ENCODE measurements around the gene TSKS. TPM values are rescaled to one million over a fixed set of nuclear protein-coding genes. Genes with fewer than 3 reads are reported as not detected.

TSKS gene
- total RNA-seq, 2 donors from 2014 or later, result not detected

DNA sequence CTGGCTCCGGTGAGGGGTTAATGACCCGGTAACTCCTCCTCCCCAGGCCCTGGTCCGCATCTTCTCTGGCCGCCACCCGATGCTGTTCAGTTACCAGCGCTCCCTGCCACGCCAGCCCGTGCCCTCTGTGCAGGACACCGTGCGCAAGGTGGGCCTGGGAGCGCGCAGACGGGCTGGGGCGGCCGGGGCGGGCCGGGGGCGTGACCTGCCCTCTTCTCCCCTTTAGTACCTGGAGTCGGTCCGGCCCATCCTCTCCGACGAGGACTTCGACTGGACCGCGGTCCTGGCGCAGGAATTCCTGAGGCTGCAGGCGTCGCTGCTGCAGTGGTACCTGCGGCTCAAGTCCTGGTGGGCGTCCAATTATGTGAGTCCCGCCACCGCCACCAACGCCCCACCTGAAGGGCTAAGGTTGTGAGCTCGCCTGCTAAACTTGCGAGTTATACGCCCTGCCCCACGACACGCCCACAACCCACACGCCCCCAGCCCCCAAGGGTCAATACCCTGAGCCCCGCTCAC lies 61.8 kb downstream of the TSKS start:
- no peaks in the 10 kb centered on the region for H3K4me1 ChIP-seq
- H3K27me3 ChIP-seq, result no peaks in the 10 kb centered on the region
- H3K4me3 ChIP-seq, result no peak overlapping the region
- no peak for DNase-seq
- H3K9ac ChIP-seq (ENCODE audit: low read depth in 2 of 2, low read length in 2 of 2), result no peak overlapping the region
- intact Hi-C loops (cut with DNase I), result no loop called here
- H3K27ac ChIP-seq, result no peak overlapping the region
- H3K36me3 ChIP-seq, result no peaks in the 10 kb centered on the region
- H3K9me3 ChIP-seq, result no peaks in the 10 kb centered on the region
- TF ChIP-seq, protein P1, sequence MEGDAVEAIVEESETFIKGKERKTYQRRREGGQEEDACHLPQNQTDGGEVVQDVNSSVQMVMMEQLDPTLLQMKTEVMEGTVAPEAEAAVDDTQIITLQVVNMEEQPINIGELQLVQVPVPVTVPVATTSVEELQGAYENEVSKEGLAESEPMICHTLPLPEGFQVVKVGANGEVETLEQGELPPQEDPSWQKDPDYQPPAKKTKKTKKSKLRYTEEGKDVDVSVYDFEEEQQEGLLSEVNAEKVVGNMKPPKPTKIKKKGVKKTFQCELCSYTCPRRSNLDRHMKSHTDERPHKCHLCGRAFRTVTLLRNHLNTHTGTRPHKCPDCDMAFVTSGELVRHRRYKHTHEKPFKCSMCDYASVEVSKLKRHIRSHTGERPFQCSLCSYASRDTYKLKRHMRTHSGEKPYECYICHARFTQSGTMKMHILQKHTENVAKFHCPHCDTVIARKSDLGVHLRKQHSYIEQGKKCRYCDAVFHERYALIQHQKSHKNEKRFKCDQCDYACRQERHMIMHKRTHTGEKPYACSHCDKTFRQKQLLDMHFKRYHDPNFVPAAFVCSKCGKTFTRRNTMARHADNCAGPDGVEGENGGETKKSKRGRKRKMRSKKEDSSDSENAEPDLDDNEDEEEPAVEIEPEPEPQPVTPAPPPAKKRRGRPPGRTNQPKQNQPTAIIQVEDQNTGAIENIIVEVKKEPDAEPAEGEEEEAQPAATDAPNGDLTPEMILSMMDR (IDR thresholded peaks at IDR 0.05), result no peak

DNA sequence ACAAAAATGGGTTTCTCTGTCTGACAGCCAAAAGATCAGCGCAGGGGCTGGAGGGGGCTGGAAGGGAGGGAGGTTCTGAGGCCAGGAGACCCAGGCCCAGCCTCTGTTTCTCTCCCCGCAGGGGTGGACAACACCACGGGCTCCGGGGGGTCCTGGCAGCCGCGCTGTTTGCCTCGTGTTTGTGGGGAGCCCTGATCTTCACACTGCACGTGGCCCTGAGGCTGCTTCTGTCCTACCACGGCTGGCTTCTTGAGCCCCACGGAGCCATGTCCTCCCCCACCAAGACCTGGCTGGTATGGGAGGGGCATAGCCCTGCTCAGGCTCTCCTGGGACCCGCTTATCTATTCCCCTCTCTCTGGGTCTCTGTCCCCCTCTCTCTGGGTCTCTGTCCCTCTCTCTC lies 62.5 kb downstream of the TSKS start:
- intact Hi-C loops (cut with DNase I), result no loop called here
- no peaks in the 10 kb centered on the region for H3K9me3 ChIP-seq
- no peak overlapping the region for H3K27ac ChIP-seq
- H3K9ac ChIP-seq (ENCODE audit: low read depth in 2 of 2, low read length in 2 of 2), result no peak overlapping the region
- TF ChIP-seq, protein P1 (IDR thresholded peaks at IDR 0.05), result no peak
- no peaks in the 10 kb centered on the region for H3K27me3 ChIP-seq
- no peak overlapping the region for H3K4me3 ChIP-seq
- no peaks in the 10 kb centered on the region for H3K4me1 ChIP-seq
- no peak for DNase-seq
- no peaks in the 10 kb centered on the region for H3K36me3 ChIP-seq

DNA sequence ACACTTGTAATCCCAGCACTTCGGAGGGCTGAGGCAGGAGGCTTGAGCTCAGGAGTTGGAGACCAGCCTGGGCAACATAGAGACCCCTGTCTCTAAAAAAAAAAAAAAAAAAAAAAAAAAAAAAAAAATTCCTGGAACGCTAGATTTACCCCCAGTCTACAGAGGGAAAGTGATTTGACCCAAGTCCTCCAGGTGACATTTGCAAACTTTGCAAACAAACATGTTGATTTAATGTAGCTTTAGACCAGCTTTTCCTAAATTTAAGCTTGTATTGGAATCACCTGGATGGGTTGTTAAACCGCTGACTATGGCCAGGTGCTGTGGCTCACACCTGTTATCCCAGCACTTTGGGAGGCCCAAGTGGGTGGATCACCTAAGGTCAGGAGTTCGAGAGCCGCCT lies 63.7 kb downstream of the TSKS start:
- TF ChIP-seq, protein P1 (IDR thresholded peaks at IDR 0.05), result no peak
- intact Hi-C loops (cut with DNase I), result no loop called here
- Histone ChIP-seq H3K9me3 (no peaks in the 10 kb centered on the region), H3K4me1 (no peaks in the 10 kb centered on the region), H3K4me3 (no peak overlapping the region), H3K36me3 (no peaks in the 10 kb centered on the region), H3K27me3 (no peaks in the 10 kb centered on the region), H3K9ac (ENCODE audit: low read depth in 2 of 2, low read length in 2 of 2) (no peak overlapping the region), H3K27ac (no peak overlapping the region)
- no peak for DNase-seq

DNA sequence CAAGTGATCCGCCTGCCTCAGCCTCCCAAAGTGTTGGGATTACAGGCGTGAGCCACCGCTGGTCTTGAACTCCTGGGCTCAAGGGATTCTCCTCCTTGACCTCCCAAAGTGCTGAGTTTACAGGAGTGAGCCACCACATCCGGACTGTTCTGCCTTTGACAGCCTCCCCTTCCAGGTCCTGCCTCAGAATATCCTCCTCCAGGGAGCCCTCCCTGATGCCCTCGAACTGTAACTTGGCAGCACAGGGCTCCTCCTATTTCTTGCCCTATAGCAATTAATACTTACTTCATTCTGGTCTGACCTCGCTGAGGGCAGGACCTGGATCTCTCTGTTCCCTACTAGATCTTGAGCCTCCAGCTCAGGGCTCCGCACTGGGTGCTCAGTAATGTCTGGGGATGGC lies 66.2 kb downstream of the TSKS start:
- intact Hi-C loops (cut with DNase I), result no loop called here
- Histone ChIP-seq H3K4me1 (no peaks in the 10 kb centered on the region), H3K9me3 (no peaks in the 10 kb centered on the region), H3K4me3 (no peak overlapping the region), H3K9ac (ENCODE audit: low read depth in 2 of 2, low read length in 2 of 2) (no peak overlapping the region), H3K36me3 (no peaks in the 10 kb centered on the region), H3K27me3 (no peaks in the 10 kb centered on the region), H3K27ac (no peak overlapping the region)
- no peak for DNase-seq
- TF ChIP-seq, protein P1 (IDR thresholded peaks at IDR 0.05), result no peak

DNA sequence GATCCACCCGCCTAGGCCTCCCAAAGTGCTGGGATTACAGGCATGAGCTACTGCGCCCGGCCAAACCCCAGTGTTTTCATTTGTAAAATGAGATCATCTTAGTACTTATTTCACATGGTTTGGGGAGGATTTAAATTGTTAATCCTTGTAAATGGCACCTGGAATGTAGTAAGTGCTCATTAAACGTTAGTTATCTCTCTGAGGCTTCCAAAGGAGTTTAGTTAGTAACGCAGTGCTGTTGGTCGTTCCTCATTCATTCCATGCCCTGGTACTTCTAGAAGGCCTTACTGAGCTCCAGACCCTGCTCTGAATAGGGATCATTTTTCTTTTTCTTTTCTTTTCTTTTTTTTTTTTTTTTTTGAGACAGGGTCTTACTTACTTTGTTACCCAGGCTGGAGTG lies 67.0 kb downstream of the TSKS start:
- no peak overlapping the region for H3K9ac ChIP-seq (ENCODE audit: low read depth in 2 of 2, low read length in 2 of 2)
- TF ChIP-seq, protein P1 (IDR thresholded peaks at IDR 0.05), result no peak
- no peak overlapping the region for H3K27ac ChIP-seq
- H3K36me3 ChIP-seq, result no peaks in the 10 kb centered on the region
- H3K4me3 ChIP-seq, result no peak overlapping the region
- DNase-seq, result no peak
- no peaks in the 10 kb centered on the region for H3K9me3 ChIP-seq
- H3K4me1 ChIP-seq, result no peaks in the 10 kb centered on the region
- H3K27me3 ChIP-seq, result no peaks in the 10 kb centered on the region
- intact Hi-C loops (cut with DNase I), result no loop called here

DNA sequence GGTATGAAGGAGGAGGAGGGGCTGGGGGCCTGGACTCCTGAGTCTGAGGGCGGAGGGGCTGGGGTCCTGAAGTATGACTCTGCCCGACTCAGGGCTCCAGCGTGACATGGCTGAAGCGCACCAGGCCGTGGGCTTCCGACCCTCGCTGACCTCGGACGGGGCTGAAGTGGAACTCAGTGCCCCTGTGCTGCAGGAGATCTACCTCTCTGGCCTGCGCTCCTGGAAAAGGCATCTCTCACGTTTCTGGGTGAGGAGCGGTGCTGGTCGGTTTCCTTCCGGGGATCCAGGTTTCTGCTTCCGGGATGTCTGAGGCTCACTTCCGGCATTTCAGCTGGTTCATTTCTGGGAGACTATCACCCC lies 71.0 kb downstream of the TSKS start:
- intact Hi-C loops (cut with DNase I), result no loop called here
- Histone ChIP-seq H3K36me3 (no peaks in the 10 kb centered on the region), H3K4me3 (no peak overlapping the region), H3K4me1 (peaks cover 4% of the 10 kb centered on the region), H3K9ac (ENCODE audit: low read depth in 2 of 2, low read length in 2 of 2) (no peak overlapping the region), H3K27me3 (peaks cover 12% of the 10 kb centered on the region), H3K27ac (no peak overlapping the region), H3K9me3 (no peaks in the 10 kb centered on the region)
- no peak for DNase-seq
- TF ChIP-seq, protein P1 (IDR thresholded peaks at IDR 0.05), result no peak
